Tibial nerve (tissue), 3 donors: ENCODE measurements around the gene REPS1.

Experiments
- POLR2A ChIP-seq, 2 donors: fragments of 450-650 bp; IDR thresholded peaks; one replicate each; pipeline ENCODE4 v1.6.1; 2017; ENCODE audit warnings: antibody characterized with exemption in 2 of 2, mild to moderate bottlenecking in 2 of 2, moderate library complexity in 2 of 2
- TF ChIP-seq, protein P1 (sequence below), 5 experiments: fragments of 200-600 bp in 3 of 5; fragments of 450-650 bp in 2 of 5; sonication (generic) in 3 of 5; IDR thresholded peaks; one replicate each; pipeline ENCODE4 v1.5.1; 2016 to 2019; ENCODE audit warnings: antibody characterized with exemption in 5 of 5, mild to moderate bottlenecking in 3 of 5, moderate library complexity in 2 of 5

- TF ChIP-seq, protein P1, sequence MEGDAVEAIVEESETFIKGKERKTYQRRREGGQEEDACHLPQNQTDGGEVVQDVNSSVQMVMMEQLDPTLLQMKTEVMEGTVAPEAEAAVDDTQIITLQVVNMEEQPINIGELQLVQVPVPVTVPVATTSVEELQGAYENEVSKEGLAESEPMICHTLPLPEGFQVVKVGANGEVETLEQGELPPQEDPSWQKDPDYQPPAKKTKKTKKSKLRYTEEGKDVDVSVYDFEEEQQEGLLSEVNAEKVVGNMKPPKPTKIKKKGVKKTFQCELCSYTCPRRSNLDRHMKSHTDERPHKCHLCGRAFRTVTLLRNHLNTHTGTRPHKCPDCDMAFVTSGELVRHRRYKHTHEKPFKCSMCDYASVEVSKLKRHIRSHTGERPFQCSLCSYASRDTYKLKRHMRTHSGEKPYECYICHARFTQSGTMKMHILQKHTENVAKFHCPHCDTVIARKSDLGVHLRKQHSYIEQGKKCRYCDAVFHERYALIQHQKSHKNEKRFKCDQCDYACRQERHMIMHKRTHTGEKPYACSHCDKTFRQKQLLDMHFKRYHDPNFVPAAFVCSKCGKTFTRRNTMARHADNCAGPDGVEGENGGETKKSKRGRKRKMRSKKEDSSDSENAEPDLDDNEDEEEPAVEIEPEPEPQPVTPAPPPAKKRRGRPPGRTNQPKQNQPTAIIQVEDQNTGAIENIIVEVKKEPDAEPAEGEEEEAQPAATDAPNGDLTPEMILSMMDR (IDR thresholded peaks at IDR 0.05), result no peak
- TF ChIP-seq POLR2A (IDR thresholded peaks at IDR 0.05), result no peak
Measured at GRCh38 chr6:138891255-138891986, 96.6 kb downstream of the REPS1 start.
